Ishikawa (cell line): ENCODE measurements around the gene ENTPD3.

Source experiments
- CEBPB ChIP-seq: IDR thresholded peaks from 2 replicates; pipeline ENCODE4 v1.6.1; 2012
- CREB1 ChIP-seq: IDR thresholded peaks from 2 replicates; pipeline ENCODE4 v1.6.1; 2012; ENCODE audit warnings: low read depth
- EGR1 ChIP-seq: IDR thresholded peaks from 2 replicates; pipeline ENCODE4 v1.6.1; 2012
- EP300 ChIP-seq: IDR thresholded peaks from 2 replicates; pipeline ENCODE4 v1.6.1; 2012; ENCODE audit warnings: borderline replicate concordance
- FOXM1 ChIP-seq: IDR thresholded peaks from 2 replicates; pipeline ENCODE4 v1.6.1; 2012; ENCODE audit warnings: low read depth, borderline replicate concordance
- NFIC ChIP-seq: IDR thresholded peaks from 2 replicates; pipeline ENCODE4 v1.6.1; 2012
- RAD21 ChIP-seq: IDR thresholded peaks from 2 replicates; pipeline ENCODE4 v1.6.1; 2012; ENCODE audit warnings: low read depth
- TAF1 ChIP-seq: IDR thresholded peaks from 2 replicates; pipeline ENCODE4 v1.6.1; 2012; ENCODE audit warnings: low read depth, mild to moderate bottlenecking
- TCF12 ChIP-seq: IDR thresholded peaks from 2 replicates; pipeline ENCODE4 v1.6.1; 2012; ENCODE audit warnings: low read depth
- TEAD4 ChIP-seq: IDR thresholded peaks from 2 replicates; pipeline ENCODE4 v1.6.1; 2012
- YY1 ChIP-seq: IDR thresholded peaks from 2 replicates; pipeline ENCODE4 v1.6.1; 2012; ENCODE audit warnings: low read depth
- ZBTB7A ChIP-seq: IDR thresholded peaks from 2 replicates; pipeline ENCODE4 v1.6.1; 2012; ENCODE audit warnings: low read depth
- TF ChIP-seq, protein P1 (sequence below): IDR thresholded peaks from 2 replicates; pipeline ENCODE4 v1.6.1; 2012; ENCODE audit warnings: low read depth, mild to moderate bottlenecking
- TF ChIP-seq, protein P2 (sequence below): IDR thresholded peaks from 2 replicates; pipeline ENCODE4 v1.6.1; 2012
- TF ChIP-seq, protein P3 (sequence below): IDR thresholded peaks from 2 replicates; pipeline ENCODE4 v1.6.1; 2012

ENTPD3 gene

DNA sequence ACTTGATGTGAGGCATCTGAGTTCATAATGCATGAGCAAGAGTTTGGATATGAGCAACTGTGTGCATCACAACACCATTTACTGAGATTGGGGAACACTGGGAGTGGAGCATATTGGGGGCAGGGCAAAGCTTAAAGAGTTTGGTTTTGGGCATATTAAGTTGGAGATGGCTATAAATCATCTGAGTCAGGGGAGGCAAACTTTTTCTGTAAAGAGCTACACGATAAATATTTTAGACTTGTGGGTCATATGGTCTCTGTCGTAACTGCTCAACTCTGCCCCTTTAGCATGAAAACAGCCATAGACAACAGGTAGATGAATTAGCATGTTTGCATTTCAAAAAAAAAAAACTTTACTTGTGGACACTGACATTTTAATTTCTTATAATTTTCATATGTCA lies 20.0 kb downstream of the ENTPD3 start:
- TF ChIP-seq EGR1 (no peak), TAF1 (no peak), ZBTB7A (no peak), TCF12 (no peak), FOXM1 (no peak)
- TF ChIP-seq, protein P1, sequence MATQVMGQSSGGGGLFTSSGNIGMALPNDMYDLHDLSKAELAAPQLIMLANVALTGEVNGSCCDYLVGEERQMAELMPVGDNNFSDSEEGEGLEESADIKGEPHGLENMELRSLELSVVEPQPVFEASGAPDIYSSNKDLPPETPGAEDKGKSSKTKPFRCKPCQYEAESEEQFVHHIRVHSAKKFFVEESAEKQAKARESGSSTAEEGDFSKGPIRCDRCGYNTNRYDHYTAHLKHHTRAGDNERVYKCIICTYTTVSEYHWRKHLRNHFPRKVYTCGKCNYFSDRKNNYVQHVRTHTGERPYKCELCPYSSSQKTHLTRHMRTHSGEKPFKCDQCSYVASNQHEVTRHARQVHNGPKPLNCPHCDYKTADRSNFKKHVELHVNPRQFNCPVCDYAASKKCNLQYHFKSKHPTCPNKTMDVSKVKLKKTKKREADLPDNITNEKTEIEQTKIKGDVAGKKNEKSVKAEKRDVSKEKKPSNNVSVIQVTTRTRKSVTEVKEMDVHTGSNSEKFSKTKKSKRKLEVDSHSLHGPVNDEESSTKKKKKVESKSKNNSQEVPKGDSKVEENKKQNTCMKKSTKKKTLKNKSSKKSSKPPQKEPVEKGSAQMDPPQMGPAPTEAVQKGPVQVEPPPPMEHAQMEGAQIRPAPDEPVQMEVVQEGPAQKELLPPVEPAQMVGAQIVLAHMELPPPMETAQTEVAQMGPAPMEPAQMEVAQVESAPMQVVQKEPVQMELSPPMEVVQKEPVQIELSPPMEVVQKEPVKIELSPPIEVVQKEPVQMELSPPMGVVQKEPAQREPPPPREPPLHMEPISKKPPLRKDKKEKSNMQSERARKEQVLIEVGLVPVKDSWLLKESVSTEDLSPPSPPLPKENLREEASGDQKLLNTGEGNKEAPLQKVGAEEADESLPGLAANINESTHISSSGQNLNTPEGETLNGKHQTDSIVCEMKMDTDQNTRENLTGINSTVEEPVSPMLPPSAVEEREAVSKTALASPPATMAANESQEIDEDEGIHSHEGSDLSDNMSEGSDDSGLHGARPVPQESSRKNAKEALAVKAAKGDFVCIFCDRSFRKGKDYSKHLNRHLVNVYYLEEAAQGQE, result no peak
- TF ChIP-seq, protein P2, sequence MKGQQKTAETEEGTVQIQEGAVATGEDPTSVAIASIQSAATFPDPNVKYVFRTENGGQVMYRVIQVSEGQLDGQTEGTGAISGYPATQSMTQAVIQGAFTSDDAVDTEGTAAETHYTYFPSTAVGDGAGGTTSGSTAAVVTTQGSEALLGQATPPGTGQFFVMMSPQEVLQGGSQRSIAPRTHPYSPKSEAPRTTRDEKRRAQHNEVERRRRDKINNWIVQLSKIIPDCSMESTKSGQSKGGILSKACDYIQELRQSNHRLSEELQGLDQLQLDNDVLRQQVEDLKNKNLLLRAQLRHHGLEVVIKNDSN, result no peak
- TF ChIP-seq, protein P3, sequence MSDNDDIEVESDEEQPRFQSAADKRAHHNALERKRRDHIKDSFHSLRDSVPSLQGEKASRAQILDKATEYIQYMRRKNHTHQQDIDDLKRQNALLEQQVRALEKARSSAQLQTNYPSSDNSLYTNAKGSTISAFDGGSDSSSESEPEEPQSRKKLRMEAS, result no peak

DNA sequence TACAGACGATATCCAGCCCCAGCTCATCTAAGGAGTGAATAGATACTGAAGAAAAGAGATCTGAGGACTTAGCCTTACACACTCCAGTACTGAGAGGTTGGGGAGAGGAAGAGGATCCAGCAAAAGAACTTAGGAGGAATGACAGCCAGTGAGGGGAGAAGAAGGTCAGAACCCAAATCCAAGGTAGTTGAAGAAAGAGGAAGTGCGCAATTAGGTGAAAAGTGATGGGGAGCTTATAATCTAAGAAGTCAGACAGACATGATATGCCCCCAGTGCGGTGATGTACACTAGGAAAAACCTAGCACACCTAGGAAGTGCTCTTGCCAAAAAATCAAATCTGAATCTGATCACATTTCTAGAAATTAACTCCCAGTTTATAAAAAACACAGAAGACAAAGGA lies 20.6 kb downstream of the ENTPD3 start:
- no peak for TF ChIP-seq FOXM1
- TF ChIP-seq ZBTB7A, result no peak
- no peak for TF ChIP-seq CEBPB
- no peak for TF ChIP-seq RAD21
- TF ChIP-seq TEAD4, result no peak
- TF ChIP-seq, protein P3, result no peak
- no peak for TF ChIP-seq EP300
- TF ChIP-seq EGR1, result no peak
- TF ChIP-seq CREB1, result no peak

DNA sequence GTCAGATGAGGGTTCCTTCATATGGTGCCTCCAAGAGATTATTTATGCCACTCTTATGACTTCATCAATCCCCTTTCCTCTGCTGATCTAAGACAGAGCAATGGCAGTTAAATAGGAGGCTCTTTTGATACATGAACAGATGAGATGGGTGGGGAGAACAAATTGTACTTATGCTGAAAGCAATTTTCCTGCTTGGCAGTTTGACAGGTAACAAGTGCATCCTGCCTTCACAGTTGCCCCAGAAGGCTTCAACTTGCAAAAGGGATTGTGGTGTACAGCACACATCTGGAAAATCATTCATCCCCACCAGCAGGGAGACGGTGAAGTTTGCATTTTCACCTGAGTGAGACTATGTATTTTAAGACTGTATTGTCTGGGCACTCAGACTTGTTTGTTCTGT lies 27.3 kb downstream of the ENTPD3 start:
- no peak for TF ChIP-seq CREB1

DNA sequence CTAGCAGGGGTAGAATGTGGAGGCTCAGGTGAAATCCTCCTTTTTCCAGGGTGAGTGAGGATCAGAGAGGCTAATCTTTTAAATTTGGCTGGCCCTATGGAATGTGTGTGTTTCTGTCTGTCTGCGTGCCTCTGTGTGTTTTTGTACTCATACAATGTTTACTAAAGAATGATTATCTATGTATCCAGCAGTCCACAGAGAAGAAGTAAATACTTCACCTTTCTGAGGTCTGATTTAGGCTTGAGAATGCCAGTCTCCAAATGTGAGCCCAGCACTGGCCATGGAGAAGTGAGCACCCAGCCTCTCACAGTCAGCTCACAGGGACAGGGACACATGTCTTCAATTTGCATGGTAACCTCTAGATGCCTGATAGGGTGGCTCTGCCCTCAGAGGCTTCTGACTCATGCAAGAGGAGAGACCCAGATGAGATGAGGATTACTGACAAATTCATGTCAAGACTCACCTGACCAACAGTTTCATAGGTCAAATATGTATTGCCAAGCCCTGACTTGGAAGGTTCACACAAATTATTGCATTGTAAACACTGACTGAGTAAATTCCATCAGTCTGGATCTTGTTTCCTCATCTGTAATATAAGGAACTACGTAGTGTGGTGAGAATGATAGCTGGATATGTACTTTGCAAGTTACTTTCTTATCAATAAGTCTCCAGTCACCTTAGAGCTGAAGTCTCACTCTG lies 31.0 kb downstream of the ENTPD3 start:
- TF ChIP-seq ZBTB7A (no peak), YY1 (no peak), EGR1 (no peak), TAF1 (no peak), NFIC (no peak)

DNA sequence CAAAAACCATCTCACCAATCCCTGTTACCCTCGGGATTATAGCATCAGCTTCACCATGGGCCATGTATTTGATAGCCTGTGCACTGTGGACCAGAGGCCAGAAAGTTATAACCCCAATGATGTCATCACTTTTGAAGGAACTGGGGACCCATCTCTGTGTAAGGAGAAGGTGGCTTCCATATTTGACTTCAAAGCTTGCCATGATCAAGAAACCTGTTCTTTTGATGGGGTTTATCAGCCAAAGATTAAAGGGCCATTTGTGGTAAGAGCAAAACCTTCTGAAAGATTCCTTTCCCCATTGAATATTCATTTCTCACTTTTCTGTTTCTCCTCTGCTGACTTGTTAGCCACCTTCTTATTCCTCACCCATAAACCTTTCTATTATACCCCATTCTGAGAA lies 35.9 kb downstream of the ENTPD3 start:
- TF ChIP-seq FOXM1 (no peak), TAF1 (no peak), EP300 (no peak), YY1 (no peak)
- TF ChIP-seq, protein P1, result no peak

DNA sequence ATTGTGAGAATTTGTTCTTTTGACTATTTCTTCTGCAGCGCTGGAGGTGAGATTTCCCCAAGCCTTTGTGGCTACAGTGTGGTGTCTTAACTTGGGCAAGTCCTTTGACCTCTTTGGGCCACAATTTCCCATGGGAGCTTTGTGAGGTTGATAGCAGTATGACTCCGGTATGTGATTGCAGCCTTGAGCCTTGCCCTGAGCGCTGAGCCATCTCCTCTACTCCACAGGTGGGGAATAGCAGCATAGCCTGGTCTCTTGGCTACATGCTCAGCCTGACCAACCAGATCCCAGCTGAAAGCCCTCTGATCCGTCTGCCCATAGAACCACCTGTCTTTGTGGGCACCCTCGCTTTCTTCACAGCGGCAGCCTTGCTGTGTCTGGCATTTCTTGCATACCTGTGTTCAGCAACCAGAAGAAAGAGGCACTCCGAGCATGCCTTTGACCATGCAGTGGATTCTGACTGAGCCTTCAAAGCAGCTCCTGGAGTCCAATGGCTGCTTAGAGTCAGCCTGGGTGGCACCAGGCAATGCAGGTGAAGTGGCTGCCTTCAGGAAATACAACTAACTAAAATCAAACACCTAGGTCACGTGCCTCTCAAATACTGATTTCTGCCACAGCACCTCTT lies 40.2 kb downstream of the ENTPD3 start:
- no peak for TF ChIP-seq TCF12
- TF ChIP-seq CREB1, result no peak
- TF ChIP-seq, protein P2, result no peak; the same call in 1 of the 2 replicates
- TF ChIP-seq, protein P1, result no peak
